ENCODE measurements around the gene NCAM2.

NCAM2 gene

DNA sequence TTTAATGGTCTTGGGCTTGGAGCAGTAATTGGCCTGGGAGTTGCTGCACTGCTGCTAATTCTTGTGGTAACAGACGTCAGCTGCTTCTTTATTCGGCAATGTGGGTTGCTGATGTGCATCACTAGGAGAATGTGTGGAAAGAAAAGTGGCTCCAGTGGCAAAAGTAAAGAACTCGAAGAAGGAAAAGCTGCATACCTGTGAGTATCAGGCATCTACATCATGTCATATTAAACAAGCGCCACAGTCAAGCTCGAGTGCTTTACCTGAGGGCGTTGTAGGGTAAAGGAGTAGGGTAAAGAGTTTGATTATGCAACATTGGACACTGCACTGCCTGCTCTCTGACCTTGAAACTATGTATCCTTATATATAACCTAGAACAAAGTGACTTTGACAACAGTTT lies 510.6 kb downstream of the NCAM2 start:
- no peak for DNase-seq (ENCODE audit: low read depth)
- TF ChIP-seq CTCF (IDR thresholded peaks at IDR 0.05; ENCODE audit: control insufficient read depth, extremely low read depth, insufficient read depth): no peak
- H3K4me3 ChIP-seq (ENCODE audit: low read depth, low read length): no peak overlapping the region

- no peak for TF ChIP-seq CTCF (IDR thresholded peaks at IDR 0.05; ENCODE audit: control insufficient read depth, extremely low read depth, insufficient read depth)
- no peak overlapping the region for H3K4me3 ChIP-seq (ENCODE audit: low read depth, low read length)
- no peak for DNase-seq (ENCODE audit: low read depth)
These were observed 532.5 kb downstream of the NCAM2 start for GRCh38 chr21:21530680-21531079.

DNA sequence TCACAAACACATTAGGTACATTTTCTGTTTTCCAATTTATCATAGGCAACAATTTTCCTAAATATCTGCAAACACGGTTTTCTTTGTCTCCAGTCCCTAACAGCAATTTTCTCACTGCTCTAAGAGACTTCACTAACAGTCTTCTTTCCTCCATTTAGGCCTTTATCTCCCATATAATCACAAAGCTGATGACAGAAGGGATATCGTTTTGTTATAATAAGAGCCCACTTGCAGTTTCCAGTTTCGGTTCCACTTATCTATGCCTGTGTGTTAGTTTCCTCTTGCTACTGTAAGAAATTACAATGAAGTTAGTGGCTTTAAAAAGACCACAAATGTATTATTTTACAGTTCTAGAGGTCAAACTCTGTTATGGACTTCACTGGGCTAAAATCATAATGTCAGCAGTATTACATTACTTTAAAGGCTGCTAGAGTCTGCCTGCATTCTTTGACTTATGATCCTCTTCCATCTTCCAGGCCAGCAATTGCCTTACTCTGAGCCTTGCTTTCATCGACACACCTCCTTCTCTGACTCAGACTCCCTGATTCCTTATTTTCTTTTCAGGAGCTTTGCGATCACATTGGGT lies 549.3 kb downstream of the NCAM2 start:
- H3K4me3 ChIP-seq (ENCODE audit: low read depth, low read length): no peak overlapping the region
- no peak for TF ChIP-seq CTCF (IDR thresholded peaks at IDR 0.05; ENCODE audit: control insufficient read depth, extremely low read depth, insufficient read depth)
- DNase-seq (ENCODE audit: low read depth): no peak

DNA sequence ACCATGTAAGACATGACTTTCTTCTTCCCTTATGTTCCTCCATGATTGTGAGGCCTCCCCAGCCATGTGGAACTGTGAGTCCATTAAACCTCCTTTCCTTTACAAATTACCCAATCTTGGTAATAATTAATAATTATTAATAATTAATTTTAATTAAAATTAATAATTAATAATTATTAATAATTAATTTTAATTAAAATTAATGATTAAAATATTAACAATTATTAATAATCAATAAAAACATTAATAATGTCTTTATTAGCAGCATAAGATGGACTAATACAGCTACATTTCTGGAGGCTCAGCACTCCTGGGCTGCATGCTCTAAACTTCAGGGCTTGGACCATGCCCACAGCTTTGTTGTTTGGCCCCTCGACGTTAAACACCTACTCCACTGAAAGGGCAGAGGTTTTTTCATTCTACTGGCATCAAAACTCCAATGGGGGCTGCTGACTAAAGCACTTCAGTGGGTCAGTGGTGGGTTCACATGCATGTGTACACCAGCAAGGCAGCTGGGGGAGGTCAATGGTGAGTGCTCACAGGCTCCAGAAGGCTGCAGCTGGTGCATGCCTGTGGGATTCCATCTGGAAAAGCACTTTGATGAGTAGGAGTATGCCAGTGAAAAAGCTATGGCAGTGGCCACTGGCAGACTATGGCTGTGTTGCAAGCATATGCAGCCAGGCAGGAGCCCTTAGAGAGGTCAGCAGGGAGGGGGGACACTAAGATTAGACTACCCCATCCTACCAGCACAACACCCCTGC lies 561.3 kb downstream of the NCAM2 start:
- DNase-seq (ENCODE audit: low read depth): no peak
- no peak for TF ChIP-seq CTCF (IDR thresholded peaks at IDR 0.05; ENCODE audit: control insufficient read depth, extremely low read depth, insufficient read depth)
- no peak overlapping the region for H3K4me3 ChIP-seq (ENCODE audit: low read depth, low read length)

Measured in LNCaP clone FGC (cell line).